Right lobe of liver (tissue), 4 donors: ENCODE data around the gene RAB25.

Experiments
- POLR2A ChIP-seq: fragments of 450-650 bp; IDR thresholded peaks from one replicate; pipeline ENCODE4 v1.6.1; 2017; ENCODE audit warnings: antibody characterized with exemption, mild to moderate bottlenecking
- TF ChIP-seq, protein P1 (sequence below), 4 donors: fragments of 200-600 bp in 3 of 4; fragments of 450-650 bp in 1 of 4; IDR thresholded peaks; one replicate each; pipeline versions ENCODE4 v1.5.1 to v1.8.0; 2016 to 2022; ENCODE audit warnings: antibody characterized with exemption in 4 of 4, mild to moderate bottlenecking in 2 of 4
- donor health status: DM: no; HTN: no; CAD: no.
- donor health status: DM: no; HTN: no; CAD: no.
- donor health status: DM: no; HTN: yes; CAD: no.

DNA sequence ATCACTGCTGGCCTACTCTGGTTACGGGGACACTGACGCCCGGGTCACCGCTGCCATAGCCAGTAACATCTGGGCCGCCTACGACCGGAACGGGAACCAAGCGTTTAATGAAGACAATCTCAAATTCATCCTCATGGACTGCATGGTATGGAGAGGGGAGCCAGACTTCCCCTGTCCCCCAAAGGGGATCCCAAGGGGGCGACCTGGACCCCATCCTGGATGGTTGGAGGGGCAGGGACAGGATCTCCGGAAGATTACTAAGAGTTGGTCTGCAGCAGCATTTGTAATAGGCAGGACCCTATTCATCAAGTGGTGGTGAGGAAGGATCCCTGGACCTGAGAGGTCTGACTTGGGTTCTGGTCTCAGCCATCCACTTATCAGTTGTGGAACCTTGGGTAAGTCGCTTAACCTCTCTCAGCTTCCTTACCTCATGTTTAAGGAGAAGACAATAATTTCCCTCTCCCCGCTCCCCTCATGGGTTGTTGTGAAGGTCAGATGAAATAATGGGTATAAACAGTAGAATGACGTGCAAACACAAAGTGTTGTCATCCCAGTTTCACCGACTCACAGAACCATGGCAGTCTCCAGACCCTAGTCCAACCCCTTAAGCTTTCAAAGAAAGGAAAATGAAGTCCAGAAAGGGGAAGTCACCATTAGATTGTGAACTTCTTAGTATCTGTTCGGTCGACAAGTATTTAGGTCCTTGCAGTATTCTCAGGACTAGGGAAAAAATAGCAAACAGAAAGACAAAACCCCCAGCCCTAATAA, 5.5 kb upstream of the RAB25 start:
- TF ChIP-seq POLR2A: no peak
- TF ChIP-seq, protein P1, sequence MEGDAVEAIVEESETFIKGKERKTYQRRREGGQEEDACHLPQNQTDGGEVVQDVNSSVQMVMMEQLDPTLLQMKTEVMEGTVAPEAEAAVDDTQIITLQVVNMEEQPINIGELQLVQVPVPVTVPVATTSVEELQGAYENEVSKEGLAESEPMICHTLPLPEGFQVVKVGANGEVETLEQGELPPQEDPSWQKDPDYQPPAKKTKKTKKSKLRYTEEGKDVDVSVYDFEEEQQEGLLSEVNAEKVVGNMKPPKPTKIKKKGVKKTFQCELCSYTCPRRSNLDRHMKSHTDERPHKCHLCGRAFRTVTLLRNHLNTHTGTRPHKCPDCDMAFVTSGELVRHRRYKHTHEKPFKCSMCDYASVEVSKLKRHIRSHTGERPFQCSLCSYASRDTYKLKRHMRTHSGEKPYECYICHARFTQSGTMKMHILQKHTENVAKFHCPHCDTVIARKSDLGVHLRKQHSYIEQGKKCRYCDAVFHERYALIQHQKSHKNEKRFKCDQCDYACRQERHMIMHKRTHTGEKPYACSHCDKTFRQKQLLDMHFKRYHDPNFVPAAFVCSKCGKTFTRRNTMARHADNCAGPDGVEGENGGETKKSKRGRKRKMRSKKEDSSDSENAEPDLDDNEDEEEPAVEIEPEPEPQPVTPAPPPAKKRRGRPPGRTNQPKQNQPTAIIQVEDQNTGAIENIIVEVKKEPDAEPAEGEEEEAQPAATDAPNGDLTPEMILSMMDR (IDR thresholded peaks at IDR 0.05): no peak
